Uterus (tissue), 2 donors: ENCODE data around the gene ERCC3.

Experiments used
- POLR2A ChIP-seq, 2 donors: fragments of 450-650 bp; IDR thresholded peaks; one replicate each; pipeline ENCODE4 v1.6.1; 2016; ENCODE audit warnings: antibody characterized with exemption in 2 of 2, mild to moderate bottlenecking in 1 of 2, moderate library complexity in 1 of 2
- TF ChIP-seq, protein P1 (sequence below), 4 experiments: fragments of 200-600 bp in 2 of 4; fragments of 450-650 bp in 2 of 4; sonication (generic) in 2 of 4; IDR thresholded peaks; one replicate each; pipeline ENCODE4 v1.5.1; 2016 to 2019; ENCODE audit warnings: antibody characterized with exemption in 4 of 4, mild to moderate bottlenecking in 2 of 4, moderate library complexity in 1 of 4

DNA sequence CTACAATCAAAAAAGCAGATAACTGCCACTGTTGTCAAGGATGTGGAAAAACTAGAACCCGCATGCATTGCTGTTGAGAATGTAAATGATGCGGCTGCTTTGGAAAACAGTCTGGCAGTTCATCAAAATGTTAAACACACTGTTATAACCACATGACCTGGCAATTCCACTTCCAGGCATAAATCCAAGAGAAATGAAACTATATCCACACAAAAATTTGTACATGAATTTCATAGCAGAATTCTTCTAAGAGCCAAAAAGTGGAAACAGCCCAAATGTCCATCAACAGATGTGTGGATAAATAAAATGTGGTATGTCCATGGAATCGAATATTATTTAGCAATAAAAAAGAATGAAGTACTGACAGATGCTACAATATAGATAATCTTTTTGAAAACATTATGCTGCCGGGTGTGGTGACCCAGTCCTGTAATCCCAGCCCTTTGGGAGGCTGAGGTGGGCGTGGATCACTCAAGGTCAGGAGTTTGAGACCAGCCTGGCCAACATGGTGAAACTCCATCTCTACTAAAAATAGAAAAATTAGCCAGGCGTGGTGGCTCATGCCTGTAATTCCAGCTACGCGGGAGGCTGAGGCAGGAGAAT, 32.0 kb downstream of the ERCC3 start:
- TF ChIP-seq, protein P1, sequence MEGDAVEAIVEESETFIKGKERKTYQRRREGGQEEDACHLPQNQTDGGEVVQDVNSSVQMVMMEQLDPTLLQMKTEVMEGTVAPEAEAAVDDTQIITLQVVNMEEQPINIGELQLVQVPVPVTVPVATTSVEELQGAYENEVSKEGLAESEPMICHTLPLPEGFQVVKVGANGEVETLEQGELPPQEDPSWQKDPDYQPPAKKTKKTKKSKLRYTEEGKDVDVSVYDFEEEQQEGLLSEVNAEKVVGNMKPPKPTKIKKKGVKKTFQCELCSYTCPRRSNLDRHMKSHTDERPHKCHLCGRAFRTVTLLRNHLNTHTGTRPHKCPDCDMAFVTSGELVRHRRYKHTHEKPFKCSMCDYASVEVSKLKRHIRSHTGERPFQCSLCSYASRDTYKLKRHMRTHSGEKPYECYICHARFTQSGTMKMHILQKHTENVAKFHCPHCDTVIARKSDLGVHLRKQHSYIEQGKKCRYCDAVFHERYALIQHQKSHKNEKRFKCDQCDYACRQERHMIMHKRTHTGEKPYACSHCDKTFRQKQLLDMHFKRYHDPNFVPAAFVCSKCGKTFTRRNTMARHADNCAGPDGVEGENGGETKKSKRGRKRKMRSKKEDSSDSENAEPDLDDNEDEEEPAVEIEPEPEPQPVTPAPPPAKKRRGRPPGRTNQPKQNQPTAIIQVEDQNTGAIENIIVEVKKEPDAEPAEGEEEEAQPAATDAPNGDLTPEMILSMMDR (IDR thresholded peaks at IDR 0.05): no peak
- no peak for TF ChIP-seq POLR2A (IDR thresholded peaks at IDR 0.05)
